ENCODE data around the gene CNKSR2.
"Not testable (repeated sequence)": the region's sequence is repeated elsewhere in the genome, so short reads cannot be mapped to it uniquely, and the experiment has no call there.

- not testable (repeated sequence) for TF ChIP-seq CTCF (IDR thresholded peaks at IDR 0.05); ZFX (IDR thresholded peaks at IDR 0.05; ENCODE audit: borderline replicate concordance)
Measured at GRCh38 chrX:21484051-21484450, 109.8 kb downstream of the CNKSR2 start.
